ENCODE results near the gene C10orf90.

C10orf90 gene

DNA sequence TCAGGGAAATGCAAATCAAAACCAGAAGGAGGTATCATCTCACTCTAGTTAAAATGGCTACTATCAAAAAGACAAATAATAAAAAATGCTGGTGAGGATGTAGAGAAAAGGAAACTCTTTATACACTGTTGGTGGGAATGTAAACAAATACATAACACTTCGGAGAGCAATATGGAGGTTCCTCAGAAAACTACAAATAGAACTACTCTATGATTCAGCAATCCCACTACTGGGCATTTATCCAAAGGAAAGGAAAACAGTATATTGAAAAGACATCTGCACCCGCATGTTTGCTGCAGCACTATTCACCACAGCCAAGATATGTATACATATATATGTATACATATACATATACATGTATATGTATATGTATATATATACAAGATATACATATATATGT, 94.2 kb downstream of the C10orf90 start:
- TF ChIP-seq TAF1 (IDR thresholded peaks at IDR 0.05; ENCODE audit: borderline replicate concordance, insufficient read depth, low read length) (no peak), POLR2AphosphoS5 (IDR thresholded peaks at IDR 0.05; ENCODE audit: low read depth, low read length) (no peak), SIN3A (IDR thresholded peaks at IDR 0.05; ENCODE audit: borderline replicate concordance, insufficient read depth, low read length) (no peak), FOXP2 (optimal IDR thresholded peaks at IDR 0.05; ENCODE audit: borderline replicate concordance, extremely low read depth, extremely low read length, insufficient read depth) (no peak)
- TF ChIP-seq, protein P1, sequence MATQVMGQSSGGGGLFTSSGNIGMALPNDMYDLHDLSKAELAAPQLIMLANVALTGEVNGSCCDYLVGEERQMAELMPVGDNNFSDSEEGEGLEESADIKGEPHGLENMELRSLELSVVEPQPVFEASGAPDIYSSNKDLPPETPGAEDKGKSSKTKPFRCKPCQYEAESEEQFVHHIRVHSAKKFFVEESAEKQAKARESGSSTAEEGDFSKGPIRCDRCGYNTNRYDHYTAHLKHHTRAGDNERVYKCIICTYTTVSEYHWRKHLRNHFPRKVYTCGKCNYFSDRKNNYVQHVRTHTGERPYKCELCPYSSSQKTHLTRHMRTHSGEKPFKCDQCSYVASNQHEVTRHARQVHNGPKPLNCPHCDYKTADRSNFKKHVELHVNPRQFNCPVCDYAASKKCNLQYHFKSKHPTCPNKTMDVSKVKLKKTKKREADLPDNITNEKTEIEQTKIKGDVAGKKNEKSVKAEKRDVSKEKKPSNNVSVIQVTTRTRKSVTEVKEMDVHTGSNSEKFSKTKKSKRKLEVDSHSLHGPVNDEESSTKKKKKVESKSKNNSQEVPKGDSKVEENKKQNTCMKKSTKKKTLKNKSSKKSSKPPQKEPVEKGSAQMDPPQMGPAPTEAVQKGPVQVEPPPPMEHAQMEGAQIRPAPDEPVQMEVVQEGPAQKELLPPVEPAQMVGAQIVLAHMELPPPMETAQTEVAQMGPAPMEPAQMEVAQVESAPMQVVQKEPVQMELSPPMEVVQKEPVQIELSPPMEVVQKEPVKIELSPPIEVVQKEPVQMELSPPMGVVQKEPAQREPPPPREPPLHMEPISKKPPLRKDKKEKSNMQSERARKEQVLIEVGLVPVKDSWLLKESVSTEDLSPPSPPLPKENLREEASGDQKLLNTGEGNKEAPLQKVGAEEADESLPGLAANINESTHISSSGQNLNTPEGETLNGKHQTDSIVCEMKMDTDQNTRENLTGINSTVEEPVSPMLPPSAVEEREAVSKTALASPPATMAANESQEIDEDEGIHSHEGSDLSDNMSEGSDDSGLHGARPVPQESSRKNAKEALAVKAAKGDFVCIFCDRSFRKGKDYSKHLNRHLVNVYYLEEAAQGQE (IDR thresholded peaks at IDR 0.05; ENCODE audit: insufficient read depth in 1 of 2, low read depth in 2 of 2, low read length in 2 of 2) = no peak

DNA sequence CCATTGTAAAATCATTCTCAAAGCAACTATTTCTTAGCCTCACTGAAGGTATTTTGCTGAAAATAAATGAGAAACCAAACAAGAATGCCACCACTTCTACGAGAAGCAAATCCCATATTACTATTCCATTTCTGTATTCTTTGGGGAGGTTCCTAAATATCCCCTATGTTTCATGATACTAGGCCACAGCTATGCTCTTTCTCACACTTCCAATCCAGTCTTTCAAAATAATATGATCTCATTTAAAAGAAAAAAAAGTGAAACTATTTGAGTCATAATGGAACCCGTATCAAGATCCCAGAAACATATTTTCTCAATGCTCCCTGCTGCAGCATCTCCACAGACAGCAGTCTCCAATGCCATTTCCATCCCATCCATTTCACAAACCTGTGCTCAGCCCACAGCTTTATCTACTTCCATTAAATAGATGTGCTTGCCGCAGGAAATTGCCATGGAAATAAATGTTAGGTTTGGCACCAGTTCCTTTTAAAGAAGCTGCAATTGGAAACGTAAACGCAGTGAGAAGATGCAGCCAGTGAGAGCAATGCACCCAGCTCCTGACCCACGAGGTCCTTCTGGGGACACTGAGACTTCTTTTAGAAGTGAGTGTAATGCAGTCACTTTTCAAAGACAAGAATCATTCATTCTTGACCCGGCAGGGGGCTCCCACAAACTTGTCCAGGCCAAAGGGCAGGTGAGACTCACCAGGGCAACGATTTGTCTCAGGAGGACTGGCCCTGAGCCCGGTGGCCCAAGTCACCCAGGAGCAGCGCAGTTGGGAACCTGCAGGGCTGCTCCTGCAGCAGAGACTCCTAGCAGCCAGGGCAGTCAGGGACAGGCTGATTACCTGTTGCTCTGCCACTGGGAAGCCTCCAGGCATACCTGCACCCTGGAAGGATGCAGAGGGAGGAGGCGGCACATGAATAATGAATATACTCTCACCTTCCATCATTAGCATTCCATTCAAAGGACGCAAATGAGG, 99.6 kb downstream of the C10orf90 start:
- no peak for TF ChIP-seq SIN3A (IDR thresholded peaks at IDR 0.05; ENCODE audit: borderline replicate concordance, insufficient read depth, low read length)
- TF ChIP-seq POLR2AphosphoS5 (IDR thresholded peaks at IDR 0.05; ENCODE audit: low read depth, low read length) = no peak
- TF ChIP-seq FOXP2 (optimal IDR thresholded peaks at IDR 0.05; ENCODE audit: borderline replicate concordance, extremely low read depth, extremely low read length, insufficient read depth) = no peak
- TF ChIP-seq TAF1 (IDR thresholded peaks at IDR 0.05; ENCODE audit: borderline replicate concordance, insufficient read depth, low read length) = no peak
- TF ChIP-seq, protein P1 (IDR thresholded peaks at IDR 0.05; ENCODE audit: insufficient read depth in 1 of 2, low read depth in 2 of 2, low read length in 2 of 2) = no peak

DNA sequence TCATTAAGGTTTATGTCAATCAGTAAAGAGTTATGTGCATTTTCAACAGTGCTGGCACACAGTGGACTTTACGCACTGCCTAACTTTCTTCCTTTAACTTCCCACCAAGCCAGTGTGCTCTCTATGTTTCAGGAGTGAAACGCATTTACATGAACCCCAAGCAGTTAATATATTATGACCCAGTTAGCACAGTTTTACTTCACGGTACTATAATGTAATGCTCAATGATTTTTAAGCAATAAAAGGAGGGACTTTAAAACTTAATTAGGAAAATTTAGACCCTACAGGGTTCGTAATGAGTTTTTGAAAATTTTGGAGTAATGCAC, 100.3 kb downstream of the C10orf90 start:
- no peak for TF ChIP-seq POLR2AphosphoS5 (IDR thresholded peaks at IDR 0.05; ENCODE audit: low read depth, low read length)
- TF ChIP-seq TAF1 (IDR thresholded peaks at IDR 0.05; ENCODE audit: borderline replicate concordance, insufficient read depth, low read length) = no peak
- no peak for TF ChIP-seq FOXP2 (optimal IDR thresholded peaks at IDR 0.05; ENCODE audit: borderline replicate concordance, extremely low read depth, extremely low read length, insufficient read depth)
- no peak for TF ChIP-seq SIN3A (IDR thresholded peaks at IDR 0.05; ENCODE audit: borderline replicate concordance, insufficient read depth, low read length)
- TF ChIP-seq, protein P1 (IDR thresholded peaks at IDR 0.05; ENCODE audit: insufficient read depth in 1 of 2, low read depth in 2 of 2, low read length in 2 of 2) = no peak

DNA sequence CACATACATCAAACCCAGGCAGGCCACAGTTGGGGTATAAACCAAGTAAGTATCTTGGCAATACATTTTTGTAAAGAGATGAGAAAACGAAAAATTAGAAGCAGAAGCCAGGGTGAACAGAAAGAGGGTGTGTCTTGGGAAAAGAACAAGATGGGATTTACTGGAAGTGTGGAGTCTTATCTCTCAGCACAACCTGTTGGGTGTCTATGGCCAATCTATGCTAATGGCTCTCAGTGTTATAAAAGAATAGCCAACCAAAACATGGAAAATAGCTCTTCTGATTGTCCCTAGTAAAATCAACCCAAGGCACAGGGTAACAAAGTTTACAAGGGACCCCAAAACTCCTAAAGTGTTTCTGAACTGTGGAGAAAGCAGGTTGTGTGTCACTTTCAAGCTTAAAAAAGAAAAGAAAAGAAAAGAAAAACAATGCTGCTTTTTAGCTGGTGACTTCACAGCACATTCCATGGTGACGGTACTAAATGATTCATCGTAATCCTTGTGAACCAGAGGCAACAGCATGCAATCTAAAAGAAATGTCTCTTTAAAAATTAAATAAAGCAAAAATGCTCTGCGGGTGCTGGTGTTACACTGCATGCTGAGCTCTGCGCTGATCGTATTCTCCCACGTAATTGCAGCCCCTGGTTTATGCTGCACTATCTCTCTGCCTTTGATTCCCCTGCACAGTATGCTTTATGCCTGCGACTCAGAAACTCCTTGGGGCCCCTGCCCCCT, 100.8 kb downstream of the C10orf90 start:
- TF ChIP-seq, protein P1 (IDR thresholded peaks at IDR 0.05; ENCODE audit: insufficient read depth in 1 of 2, low read depth in 2 of 2, low read length in 2 of 2) = no peak
- no peak for TF ChIP-seq FOXP2 (optimal IDR thresholded peaks at IDR 0.05; ENCODE audit: borderline replicate concordance, extremely low read depth, extremely low read length, insufficient read depth)
- TF ChIP-seq POLR2AphosphoS5 (IDR thresholded peaks at IDR 0.05; ENCODE audit: low read depth, low read length) = no peak
- no peak for TF ChIP-seq TAF1 (IDR thresholded peaks at IDR 0.05; ENCODE audit: borderline replicate concordance, insufficient read depth, low read length)
- no peak for TF ChIP-seq SIN3A (IDR thresholded peaks at IDR 0.05; ENCODE audit: borderline replicate concordance, insufficient read depth, low read length)
